HG02938 (cell line): ENCODE data around the gene ACOT4.
A peak's percentile ranks its signal among the peaks of the same experiment; 100 is the strongest.
"Not testable (repeated sequence)": the region's sequence is repeated elsewhere in the genome, so short reads cannot be mapped to it uniquely, and the experiment has no call there.

Experiments
- ATAC-seq: cut with Tn5 transposase; IDR thresholded peaks from one replicate; pipeline ENCODE4 v1.9.1; 2021; ENCODE audit warnings: mild to moderate bottlenecking, moderate library complexity; ENCODE audit not compliant: unreplicated experiment

ACOT4 gene

DNA sequence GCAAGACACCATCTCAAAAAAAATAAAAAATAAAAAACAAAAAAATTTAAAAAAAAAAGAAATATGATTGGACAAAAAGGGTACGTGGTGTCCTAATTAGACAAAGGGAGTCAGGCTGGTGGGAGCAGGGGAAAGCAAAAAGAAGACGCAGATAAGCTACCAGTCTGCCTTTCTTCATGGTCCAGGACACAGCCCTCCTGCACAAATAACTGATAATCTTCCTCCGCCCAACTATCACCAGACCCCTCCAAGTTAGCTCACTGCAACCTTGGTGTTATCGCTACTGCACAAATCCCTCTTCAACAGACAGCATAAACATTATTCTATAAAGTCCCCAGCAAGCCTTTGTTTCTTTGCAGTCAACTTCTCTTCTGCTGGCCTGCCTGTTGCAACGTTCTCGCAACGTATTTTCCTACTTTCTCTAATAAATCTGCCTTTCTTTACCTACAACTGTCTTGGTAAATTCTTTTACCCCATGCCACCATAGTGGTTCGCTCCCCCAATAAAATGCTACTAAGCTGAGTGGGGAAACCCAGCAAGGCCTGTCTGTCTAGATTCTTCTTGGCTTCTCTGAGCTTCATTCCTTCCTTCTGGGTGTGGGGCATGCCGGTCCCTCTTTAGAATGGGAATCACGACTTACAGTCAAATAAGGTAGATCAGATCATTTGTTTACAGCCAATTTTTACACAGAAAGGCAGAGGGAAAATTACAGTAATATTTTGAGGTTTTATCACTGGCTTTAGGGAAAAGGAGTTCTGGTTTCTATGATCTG, 38.5 kb downstream of the ACOT4 start:
- ATAC-seq: no peak

DNA sequence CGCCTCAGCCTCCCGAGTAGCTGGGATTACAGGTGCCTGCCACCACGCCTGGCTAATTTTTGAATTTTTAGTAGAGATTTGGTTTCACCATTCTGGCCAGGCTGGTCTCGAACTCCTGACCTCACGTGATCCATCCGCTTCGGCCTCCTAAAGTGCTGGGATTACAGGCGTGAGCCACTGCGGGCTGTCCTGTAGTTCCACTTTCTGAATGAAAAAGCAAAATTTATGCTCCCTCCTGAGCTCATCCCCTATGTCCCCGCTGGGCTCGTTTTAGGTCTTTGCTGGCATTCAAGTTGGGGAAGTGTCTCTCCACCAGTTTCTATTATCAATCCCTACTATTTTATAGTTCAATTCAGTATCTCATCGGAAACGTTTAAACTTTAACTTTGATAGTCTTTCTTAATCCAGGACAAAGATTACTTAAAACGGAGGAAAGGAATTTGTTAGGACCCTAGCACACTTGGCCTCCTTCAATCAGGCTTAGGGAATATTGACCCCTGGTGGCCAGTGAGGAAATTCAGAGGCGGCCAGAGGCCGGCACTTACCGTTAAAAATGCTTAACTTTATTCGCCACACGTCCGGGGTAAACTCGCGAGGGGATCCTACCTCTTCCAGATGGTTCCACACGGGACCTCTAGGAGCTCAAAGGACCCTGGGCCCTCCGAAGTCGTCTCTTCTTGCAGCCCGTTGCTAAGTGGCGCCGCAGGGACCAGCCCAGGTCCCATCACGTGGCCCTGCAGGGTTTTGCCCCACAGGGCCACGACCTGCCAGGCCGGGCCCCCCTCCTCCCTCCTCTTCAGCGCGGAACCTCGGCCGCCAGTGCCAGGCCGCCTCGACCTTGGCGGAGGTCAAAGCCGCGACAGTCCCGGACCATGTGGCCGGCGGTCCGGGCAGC, 41.7 kb downstream of the ACOT4 start:
- peak; percentile 66 for ATAC-seq

DNA sequence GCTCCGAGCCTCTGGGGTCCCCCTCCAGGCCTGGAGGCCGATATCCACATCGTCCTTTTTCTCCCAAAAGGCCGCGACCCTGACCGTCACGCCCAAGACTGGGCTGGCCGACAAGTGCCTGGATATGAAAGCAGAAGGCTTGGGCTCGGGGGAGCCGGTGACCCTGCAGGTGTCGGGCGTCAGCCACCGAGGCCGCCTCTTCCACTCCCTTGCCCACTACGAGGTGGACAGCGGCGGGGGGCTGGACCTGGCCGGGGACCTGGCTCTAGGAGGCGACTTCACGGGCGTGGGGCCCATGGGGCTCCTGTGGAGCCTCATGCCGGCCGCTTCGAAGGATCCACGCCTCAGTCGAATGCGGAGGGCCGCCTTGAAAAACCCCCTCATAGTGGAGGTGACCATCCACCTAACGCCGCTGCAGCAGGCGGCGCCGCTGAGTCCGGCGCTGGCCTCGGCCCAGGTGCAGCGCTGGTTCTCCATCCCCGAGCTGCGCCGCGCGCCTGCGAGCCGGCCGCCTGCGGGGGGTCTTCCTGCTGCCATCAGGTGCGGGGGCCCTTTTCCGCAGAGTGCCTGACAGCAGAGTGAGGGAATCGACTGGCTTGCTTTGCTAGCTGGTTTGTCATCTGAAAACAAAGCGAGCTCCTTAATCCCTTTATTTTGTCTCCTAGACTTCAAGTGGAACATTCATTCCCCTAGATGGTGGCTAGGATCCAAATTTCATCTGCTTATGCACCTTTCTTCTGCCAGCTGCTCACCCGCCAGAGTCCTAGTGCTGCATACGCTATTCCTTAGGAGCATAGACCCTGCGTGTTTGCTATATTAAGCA, 42.5 kb downstream of the ACOT4 start:
- ATAC-seq: peak; percentile 15

DNA sequence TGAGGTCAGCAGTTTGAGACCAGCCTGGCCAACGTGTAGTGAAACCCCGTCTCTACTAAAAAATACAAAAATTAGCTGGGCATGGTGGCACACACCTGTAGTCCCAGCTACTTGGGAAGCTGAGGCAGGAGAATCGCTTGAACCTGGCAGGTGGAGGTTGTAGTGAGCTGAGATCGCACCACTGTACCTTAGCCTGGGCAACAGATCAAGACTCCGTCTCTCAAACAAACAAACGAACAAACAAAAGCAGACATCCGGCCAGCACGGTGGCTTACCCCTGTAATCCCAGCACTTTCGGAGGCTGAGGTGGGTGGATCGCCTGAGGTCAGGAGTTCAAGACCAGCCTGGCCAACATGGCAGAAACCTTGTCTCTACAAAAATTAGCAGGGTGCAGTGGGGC, 44.7 kb downstream of the ACOT4 start:
- not testable (repeated sequence) for ATAC-seq

DNA sequence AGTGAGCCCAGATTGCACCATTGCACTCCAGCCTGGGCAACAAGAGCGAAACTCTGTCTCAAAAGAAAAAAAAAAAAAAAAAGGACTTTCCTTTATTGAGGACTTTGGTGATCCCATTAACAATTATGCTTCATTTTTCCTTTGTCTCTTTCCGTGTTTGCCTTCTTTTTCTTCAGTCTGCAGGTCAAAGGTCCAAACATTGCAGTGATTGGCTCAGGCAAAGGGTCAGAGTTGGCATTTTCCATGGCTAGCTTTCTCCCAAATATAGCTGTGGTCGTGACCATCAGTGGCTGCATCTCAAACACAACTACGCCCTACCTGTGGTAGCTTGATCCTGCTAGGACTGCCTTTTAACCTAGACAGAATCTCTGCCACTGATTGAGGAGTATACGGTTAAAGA, 46.2 kb downstream of the ACOT4 start:
- no peak for ATAC-seq

DNA sequence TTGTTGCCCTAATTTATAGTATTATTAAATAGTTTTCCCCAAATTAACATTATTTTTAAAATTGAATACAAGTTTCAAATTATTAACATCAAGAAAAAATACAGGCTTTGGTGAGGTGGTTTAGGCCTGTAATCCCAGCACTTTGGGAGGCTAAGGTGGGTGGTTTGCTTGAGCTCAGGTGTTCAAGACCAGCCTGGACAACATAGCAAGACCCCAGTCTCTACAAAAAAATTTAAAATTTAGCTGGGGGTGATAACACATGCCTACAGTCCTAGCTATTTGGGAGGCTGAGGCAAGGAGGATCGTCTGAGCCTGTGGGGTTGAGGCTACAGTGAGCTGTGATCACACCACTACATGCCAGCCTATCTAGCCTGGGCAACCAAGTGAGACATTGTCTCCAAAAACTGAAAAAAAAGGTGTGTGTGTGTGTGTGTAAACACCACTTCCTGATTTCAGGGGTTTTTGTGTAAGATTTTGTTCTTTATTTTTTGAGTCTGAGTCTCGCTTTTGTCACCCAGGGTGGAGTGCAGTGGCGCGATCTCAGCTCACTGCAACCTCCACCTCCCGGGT, 49.2 kb downstream of the ACOT4 start:
- no peak for ATAC-seq

DNA sequence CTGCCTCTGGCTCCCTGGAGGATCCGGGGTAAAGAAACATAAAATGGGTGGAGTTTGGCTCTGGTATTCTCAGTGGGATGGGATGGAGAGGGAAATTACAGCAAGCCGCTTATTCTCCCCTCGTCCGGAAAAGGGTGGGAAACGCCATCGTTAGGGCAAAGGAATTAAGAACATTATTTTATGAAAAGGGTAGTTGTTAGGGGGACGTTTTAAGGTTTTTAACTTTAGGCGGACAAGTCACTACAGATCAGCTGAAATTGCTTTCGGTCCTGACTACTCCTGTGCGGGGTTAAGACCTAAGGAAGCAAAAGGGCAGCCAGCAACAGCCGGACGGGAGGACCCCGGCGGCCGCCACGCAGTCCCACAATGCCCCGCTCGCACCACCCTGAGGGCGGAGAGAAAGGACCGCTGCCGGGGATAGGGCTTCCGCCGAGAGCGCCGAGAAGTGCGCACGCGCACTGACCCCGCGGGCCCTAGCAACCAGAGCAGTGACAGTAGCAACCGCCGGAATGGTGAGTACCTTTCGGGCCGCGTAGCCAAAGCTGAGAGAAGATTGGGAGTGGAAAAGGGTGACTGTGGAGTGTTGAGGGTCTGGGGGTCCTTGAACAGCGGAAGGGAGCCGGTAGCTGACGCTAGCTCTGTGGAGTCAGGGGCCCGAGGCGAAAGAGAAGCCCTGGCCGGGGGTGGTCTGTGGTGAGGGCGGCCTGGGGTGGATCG, 53.0 kb downstream of the ACOT4 start, which contains the start of gene DNAL1:
Gene DNAL1 (plus strand): TSS at position 456 of the 717 bp plus-strand sequence. CDS start 54 bp downstream, at position 510.
- peak; percentile 91 for ATAC-seq

DNA sequence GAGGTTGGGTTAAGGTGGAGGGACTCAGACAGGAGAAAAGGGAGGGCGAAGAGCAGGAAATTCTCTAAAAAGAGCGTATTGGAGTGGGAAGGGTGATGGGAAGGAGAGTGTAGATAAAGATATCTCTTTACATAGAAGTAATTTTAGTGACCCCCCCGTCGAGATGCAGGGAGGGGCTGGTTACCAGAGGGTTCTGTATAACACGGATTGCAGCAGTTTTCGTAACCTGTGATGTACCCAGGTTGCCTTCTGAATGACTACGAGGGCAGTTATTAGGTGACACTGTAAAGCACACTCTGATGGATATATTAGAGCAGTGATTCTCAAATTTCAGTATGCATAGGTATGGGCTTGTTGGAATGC, 53.6 kb downstream of the ACOT4 start:
- ATAC-seq: peak; percentile 5
